Measurements from ENCODE around the gene PTPRM. TPM values are rescaled to one million over a fixed set of nuclear protein-coding genes. Genes with fewer than 3 reads are reported as not detected.

The PTPRM gene
- total RNA-seq, 1 experiment from 2014 or later = 1.6 TPM

GRCh38 chr18:8376113-8376512, 809.0 kb downstream of the PTPRM start:
- Histone ChIP-seq H3K4me1 (ENCODE audit: control insufficient read depth, insufficient read depth, low read length) (no peaks in the 10 kb centered on the region), H3K36me3 (ENCODE audit: control insufficient read depth, insufficient read depth, low read length) (no peaks in the 10 kb centered on the region), H3K9me3 (ENCODE audit: control insufficient read depth, insufficient read depth, low read depth, low read length) (no peaks in the 10 kb centered on the region), H3K27ac (ENCODE audit: low read length) (no peak overlapping the region), H3K27me3 (ENCODE audit: control insufficient read depth, insufficient read depth, low read length) (peaks cover 5% of the 10 kb centered on the region), H3K4me3 (ENCODE audit: low read depth in 2 of 2, low read length in 2 of 2) (no peak overlapping the region)
- ChIA-PET POLR2A (no interaction called here), CTCF (no interaction called here)
- ATAC-seq (no peak), DNase-seq (ENCODE audit: low read depth, low spot score) (no peak)
- in situ Hi-C loops (cut with HindIII; ENCODE audit: low pct_unique_long_range_greater_than_20kb, low sequenced_read_pairs) (no loop called here), intact Hi-C loops (cut with micrococcal nuclease; ENCODE audit: unreplicated experiment) (loop anchor here (10.0 kb wide), 1 partner anchor 109 kb away; no protein-coding TSS in a partner anchor)
- TF ChIP-seq TCF7L2 (IDR thresholded peaks at IDR 0.05; ENCODE audit: low read depth, low read length) = no peak
- no peak for TF ChIP-seq SIN3A (IDR thresholded peaks at IDR 0.05; ENCODE audit: borderline replicate concordance, insufficient read depth, low read depth, low read length)
- TF ChIP-seq REST (IDR thresholded peaks at IDR 0.05; ENCODE audit: insufficient read depth in 1 of 2, low read depth in 2 of 2, low read length in 1 of 2) = no peak
- TF ChIP-seq CTCF (IDR thresholded peaks at IDR 0.05) = no peak
- no peak for TF ChIP-seq POLR2AphosphoS5 (IDR thresholded peaks at IDR 0.05; ENCODE audit: low read depth, low read length)
- BruUV-seq (replicated peaks) = no TSS peak

GRCh38 chr18:8379187-8379941, 812.2 kb downstream of the PTPRM start:
- H3K4me1 ChIP-seq (ENCODE audit: control insufficient read depth, insufficient read depth, low read length) = no peaks in the 10 kb centered on the region
- CTCF ChIA-PET = no interaction called here
- in situ Hi-C loops (cut with HindIII; ENCODE audit: low pct_unique_long_range_greater_than_20kb, low sequenced_read_pairs) = no loop called here
- BruUV-seq (replicated peaks) = no TSS peak
- intact Hi-C loops (cut with micrococcal nuclease; ENCODE audit: unreplicated experiment) = loop anchor here (10.0 kb wide), 1 partner anchor 105 kb away; no protein-coding TSS in a partner anchor
- no peak overlapping the region for H3K4me3 ChIP-seq (ENCODE audit: low read depth in 2 of 2, low read length in 2 of 2)
- peaks cover 8% of the 10 kb centered on the region for H3K27me3 ChIP-seq (ENCODE audit: control insufficient read depth, insufficient read depth, low read length)
- no peak overlapping the region for H3K27ac ChIP-seq (ENCODE audit: low read length)
- H3K36me3 ChIP-seq (ENCODE audit: control insufficient read depth, insufficient read depth, low read length) = no peaks in the 10 kb centered on the region
- no peak for DNase-seq (ENCODE audit: low read depth, low spot score)
- no peak for TF ChIP-seq SIN3A (IDR thresholded peaks at IDR 0.05; ENCODE audit: borderline replicate concordance, insufficient read depth, low read depth, low read length)
- no peak for TF ChIP-seq TCF7L2 (IDR thresholded peaks at IDR 0.05; ENCODE audit: low read depth, low read length)
- TF ChIP-seq CTCF (IDR thresholded peaks at IDR 0.05) = no peak
- TF ChIP-seq REST (IDR thresholded peaks at IDR 0.05; ENCODE audit: insufficient read depth in 1 of 2, low read depth in 2 of 2, low read length in 1 of 2) = no peak
- no peak for TF ChIP-seq POLR2AphosphoS5 (IDR thresholded peaks at IDR 0.05; ENCODE audit: low read depth, low read length)
- H3K9me3 ChIP-seq (ENCODE audit: control insufficient read depth, insufficient read depth, low read depth, low read length) = no peaks in the 10 kb centered on the region
- no peak for ATAC-seq
- POLR2A ChIA-PET = no interaction called here

Measured in Panc1 (cell line).